Aorta (tissue), 5 donors: ENCODE results near the gene SPATA2L. TPM values are rescaled to one million over a fixed set of nuclear protein-coding genes. Genes with fewer than 3 reads are reported as not detected.
"Not testable (repeated sequence)": the region's sequence is repeated elsewhere in the genome, so short reads cannot be mapped to it uniquely, and the experiment has no call there.

ENCODE experiments used
- ATAC-seq: fragments of 200-7000 bp; cut with Tn5 transposase; one replicate; pipeline ENCODE4 v1.9.1; 2022; ENCODE audit warnings: moderate library complexity; ENCODE audit not compliant: low FRiP score
- DNase-seq, 2 donors: peaks; one replicate each; pipeline ENCODE4 v3.0.0-alpha.2; 2020
- H3K27ac ChIP-seq, 2 donors: one replicate each; pipeline ENCODE4 v1.5.1; 2013; ENCODE audit warnings: low read length in 2 of 2, mild to moderate bottlenecking in 2 of 2, moderate library complexity in 2 of 2, control low read depth in 1 of 2, inconsistent platforms in 1 of 2, low read depth in 1 of 2
- H3K27me3 ChIP-seq, 2 donors: one replicate each; pipeline ENCODE4 v1.6.1; 2013; ENCODE audit warnings: control low read depth in 1 of 2, low read length in 1 of 2, mild to moderate bottlenecking in 1 of 2, moderate library complexity in 1 of 2; ENCODE audit not compliant: insufficient read depth in 2 of 2, control insufficient read depth in 1 of 2
- H3K36me3 ChIP-seq, 2 donors: one replicate each; pipeline ENCODE4 v1.6.1; 2013; ENCODE audit warnings: control low read depth in 1 of 2, low read length in 1 of 2, mild to moderate bottlenecking in 1 of 2; ENCODE audit not compliant: insufficient read depth in 2 of 2, control insufficient read depth in 1 of 2
- H3K4me1 ChIP-seq, 2 donors: one replicate each; pipeline ENCODE4 v1.6.1; 2013; ENCODE audit warnings: low read length in 2 of 2, control low read depth in 1 of 2, mild to moderate bottlenecking in 1 of 2, moderate library complexity in 1 of 2; ENCODE audit not compliant: insufficient read depth in 2 of 2, control insufficient read depth in 1 of 2
- H3K4me3 ChIP-seq, 2 donors: one replicate each; pipeline ENCODE4 v1.5.1; 2013; ENCODE audit warnings: low read length in 2 of 2, control low read depth in 1 of 2, mild to moderate bottlenecking in 1 of 2
- H3K9me3 ChIP-seq: one replicate; pipeline ENCODE4 v1.6.1; 2013; ENCODE audit warnings: mild to moderate bottlenecking, low read length; ENCODE audit not compliant: control insufficient read depth
- WGBS, 2 donors: extraction: QIAGEN DNeasy Blood & Tissue Kit; methylation state at CpG; one replicate each; pipeline ENCODE4 v1.1.7; 2013; 5-methylcytosine and 5-hydroxymethylcytosine counted together
- intact Hi-C, 2 donors: fragments of 100-400 bp; cut with DNase I; formaldehyde crosslinking; loops; one replicate each; pipeline versions ENCODE4 v1.14.2 to v1.15.0; 2022
- polyA plus RNA-seq, 2 donors: library from polyadenylated mRNA; stranded (reverse); fragments of 200-250 nt; gene quantifications; one replicate each; pipeline ENCODE4 v1.2.3, GENCODE V29; 2013
- total RNA-seq, 2 donors: library from RNA; stranded (reverse); fragmentation: NEBNext Ultra II Directional; extraction: Animal tissue kit (Norgen Biotek cat#: 25700); gene quantifications; one replicate each; pipeline ENCODE4 v1.2.1, GENCODE V29; 2021
- donor health status: healthy with polysubstance abuse.
- donor health status: Bipolar disorder and iron deficiency.
- donor health status: DM: no; HTN: no; CAD: no.
- donor health status: DM: no; HTN: no; CAD: no.
- donor health status: DM: yes; HTN: yes; CAD: no.

Gene SPATA2L
- total and polyA plus RNA-seq, 4 donors, result 4.9 to 13.4 (median 10.5) TPM

DNA sequence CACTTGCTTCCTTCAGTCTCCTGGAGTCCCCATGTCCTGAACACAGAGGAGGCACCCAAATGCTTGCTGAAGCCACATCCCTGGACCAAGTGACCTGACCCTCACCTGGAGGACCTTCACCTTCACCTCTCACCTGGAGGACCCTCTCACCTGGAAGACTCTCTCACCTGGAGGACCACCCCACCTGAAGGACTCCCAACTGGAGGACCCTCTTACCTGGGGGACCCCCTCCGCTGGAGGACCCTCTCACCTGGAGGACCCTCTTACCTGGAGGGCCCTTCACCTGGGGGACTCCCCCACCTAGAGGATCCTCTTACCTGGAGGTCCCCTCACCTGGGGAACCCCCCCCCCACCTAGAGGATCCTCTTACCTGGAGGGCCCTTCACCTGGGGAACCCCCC, 15.6 kb downstream of the SPATA2L start:
- no peaks in the 10 kb centered on the region for H3K36me3 ChIP-seq
- intact Hi-C loops, result loop anchor here in 1 of 2 donors (1.0 kb wide), 1 partner anchor 28 kb away; no protein-coding TSS in a partner anchor
- H3K4me3 ChIP-seq, result no peak overlapping the region
- peak in 1 of 2 donors; percentile 47 for DNase-seq
- no peaks in the 10 kb centered on the region for H3K27me3 ChIP-seq
- ATAC-seq, result peak; percentile 3
- H3K4me1 ChIP-seq, result no peaks in the 10 kb centered on the region
- H3K27ac ChIP-seq, result no peak overlapping the region
- H3K9me3 ChIP-seq, result no peaks in the 10 kb centered on the region
- 94 to 100% methylated on average over 1 of the region's 1 CpG for WGBS, 2 donors

GRCh38 chr16:89678258-89678657, 23.2 kb downstream of the SPATA2L start:
- WGBS, 2 donors, result 100% methylated on average over 2 of the region's 2 CpGs
- H3K4me1 ChIP-seq, result no peaks in the 10 kb centered on the region
- no peaks in the 10 kb centered on the region for H3K36me3 ChIP-seq
- ATAC-seq (no peak), DNase-seq (no peak)
- H3K27ac ChIP-seq, result no peak overlapping the region
- H3K4me3 ChIP-seq, result no peak overlapping the region
- H3K9me3 ChIP-seq, result no peaks in the 10 kb centered on the region
- H3K27me3 ChIP-seq, result no peaks in the 10 kb centered on the region
- intact Hi-C loops, result no loop called here

DNA sequence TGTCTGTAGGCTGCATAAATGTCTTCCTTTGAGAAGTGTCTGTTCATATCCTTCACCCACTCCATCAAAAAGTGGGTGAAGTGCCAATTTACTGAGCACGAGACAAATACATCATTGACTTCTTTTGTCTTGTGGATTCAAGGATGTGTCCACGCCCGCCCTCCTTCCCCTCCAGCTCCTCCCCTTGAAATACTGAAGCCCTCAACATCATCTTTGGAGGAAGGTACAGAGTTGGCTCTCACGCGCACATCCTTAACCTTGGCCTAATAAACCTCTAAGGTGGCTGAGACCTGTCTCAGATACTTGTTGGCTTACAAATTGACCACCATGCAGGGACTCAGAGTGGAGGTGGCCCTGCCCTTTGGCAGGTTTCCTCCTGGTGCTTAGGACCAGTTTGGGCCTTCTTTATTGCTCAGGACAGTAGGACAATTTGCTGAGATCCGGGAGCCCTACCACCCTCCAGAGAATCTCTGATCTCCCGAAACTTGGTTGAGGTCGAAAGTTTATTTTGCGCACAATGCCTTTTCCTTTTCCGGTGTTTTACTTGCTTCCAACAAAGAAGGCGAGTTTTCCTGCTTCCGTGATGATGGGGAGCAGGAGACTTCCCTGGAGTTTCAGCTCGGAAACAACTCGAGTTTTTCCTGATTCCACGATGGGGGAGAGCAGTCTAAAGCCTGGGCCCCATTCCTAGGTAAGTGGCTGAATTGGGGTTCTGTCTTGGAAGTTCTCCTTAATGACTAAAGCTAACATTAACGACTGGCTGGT, 29.1 kb downstream of the SPATA2L start:
- Histone ChIP-seq H3K27me3 (no peaks in the 10 kb centered on the region), H3K4me3 (no peak overlapping the region), H3K4me1 (no peaks in the 10 kb centered on the region), H3K27ac (no peak overlapping the region), H3K9me3 (no peaks in the 10 kb centered on the region), H3K36me3 (no peaks in the 10 kb centered on the region)
- no peak for ATAC-seq
- DNase-seq, result no peak
- WGBS, 2 donors, result 93% methylated on average over 16 of the region's 16 CpGs
- intact Hi-C loops, result no loop called here

DNA sequence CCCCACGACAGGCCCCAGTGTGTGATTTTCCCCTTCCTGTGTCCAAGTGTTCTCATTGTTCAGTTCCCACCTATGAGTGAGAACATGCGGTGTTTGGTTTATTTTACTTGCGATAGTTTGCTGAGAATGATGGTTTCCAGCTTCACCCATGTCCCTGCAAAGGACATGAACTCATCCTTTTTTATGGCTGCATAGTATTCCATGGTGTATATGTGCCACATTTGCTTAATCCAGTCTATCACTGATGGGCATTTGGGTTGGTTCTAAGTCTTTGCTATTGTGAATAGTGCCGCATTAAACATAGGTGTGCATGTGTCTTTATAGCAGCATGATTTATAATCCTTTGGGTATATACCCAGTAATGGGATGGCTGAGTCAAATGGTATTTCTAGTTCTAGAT, 29.9 kb downstream of the SPATA2L start:
- H3K27ac ChIP-seq, H3K36me3 ChIP-seq, intact Hi-C loops, H3K9me3 ChIP-seq, H3K27me3 ChIP-seq, H3K4me3 ChIP-seq, DNase-seq, H3K4me1 ChIP-seq, ATAC-seq: not testable (repeated sequence)
- 88 to 93% methylated on average over 4 of the region's 4 CpGs for WGBS, 2 donors

GRCh38 chr16:89670496-89671431, 30.7 kb downstream of the SPATA2L start:
- Histone ChIP-seq H3K27ac (no peak overlapping the region), H3K4me1 (no peaks in the 10 kb centered on the region), H3K27me3 (no peaks in the 10 kb centered on the region), H3K4me3 (no peak overlapping the region), H3K9me3 (no peaks in the 10 kb centered on the region), H3K36me3 (no peaks in the 10 kb centered on the region)
- peak; percentile 48 for ATAC-seq
- 80 to 83% methylated on average over 10 of the region's 10 CpGs for WGBS, 2 donors
- no peak for DNase-seq
- intact Hi-C loops, result no loop called here

DNA sequence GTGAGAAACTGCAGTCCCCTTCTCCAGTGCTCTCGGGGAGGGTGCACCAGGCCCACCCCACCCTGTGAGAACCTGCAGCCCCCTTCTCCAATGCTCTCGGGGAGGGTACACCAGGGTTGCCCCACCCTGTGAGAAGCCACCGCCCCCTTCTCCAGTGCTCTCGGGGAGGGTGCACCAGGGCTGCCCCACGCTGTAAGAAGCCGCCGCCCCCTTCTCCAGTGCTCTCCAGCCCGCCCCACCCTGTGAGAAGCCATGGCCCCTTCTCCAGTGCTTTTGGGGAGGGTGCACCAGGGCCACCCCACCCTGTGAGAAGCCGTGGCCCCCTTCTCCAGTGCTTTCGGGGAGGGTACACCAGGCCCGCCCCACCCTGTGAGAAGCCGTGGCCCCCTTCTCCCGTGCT, 31.8 kb downstream of the SPATA2L start:
- WGBS, 2 donors, result 93 to 96% methylated on average over 11 to 13 of the region's 13 CpGs
- intact Hi-C loops, result no loop called here
- Histone ChIP-seq H3K36me3 (no peaks in the 10 kb centered on the region), H3K4me1 (no peaks in the 10 kb centered on the region), H3K27me3 (no peaks in the 10 kb centered on the region), H3K4me3 (no peak overlapping the region), H3K9me3 (no peaks in the 10 kb centered on the region), H3K27ac (no peak overlapping the region)
- DNase-seq (no peak), ATAC-seq (no peak)

DNA sequence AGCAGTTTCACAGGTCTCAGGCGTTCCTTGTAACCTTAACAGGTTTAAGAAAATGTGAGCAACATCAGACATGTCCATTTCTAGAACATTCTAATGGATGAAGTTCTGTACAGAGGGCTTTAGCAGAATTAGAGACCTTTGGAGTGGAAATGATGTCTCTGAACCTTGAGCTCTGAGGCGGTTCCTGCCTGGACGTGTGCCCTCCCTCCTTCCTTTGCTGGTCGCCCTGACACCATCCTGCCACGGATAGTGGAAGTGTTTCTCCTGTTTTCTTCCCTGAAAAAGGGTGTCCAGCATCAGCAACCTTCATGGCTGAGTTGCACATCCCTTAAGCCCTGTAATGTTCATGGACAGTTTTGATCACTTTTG, 32.7 kb downstream of the SPATA2L start:
- Histone ChIP-seq H3K36me3 (no peaks in the 10 kb centered on the region), H3K27ac (no peak overlapping the region), H3K9me3 (no peaks in the 10 kb centered on the region), H3K27me3 (no peaks in the 10 kb centered on the region), H3K4me3 (no peak overlapping the region), H3K4me1 (no peaks in the 10 kb centered on the region)
- ATAC-seq (no peak), DNase-seq (no peak)
- WGBS, 2 donors, result 72 to 75% methylated on average over 5 of the region's 5 CpGs
- intact Hi-C loops, result no loop called here

DNA sequence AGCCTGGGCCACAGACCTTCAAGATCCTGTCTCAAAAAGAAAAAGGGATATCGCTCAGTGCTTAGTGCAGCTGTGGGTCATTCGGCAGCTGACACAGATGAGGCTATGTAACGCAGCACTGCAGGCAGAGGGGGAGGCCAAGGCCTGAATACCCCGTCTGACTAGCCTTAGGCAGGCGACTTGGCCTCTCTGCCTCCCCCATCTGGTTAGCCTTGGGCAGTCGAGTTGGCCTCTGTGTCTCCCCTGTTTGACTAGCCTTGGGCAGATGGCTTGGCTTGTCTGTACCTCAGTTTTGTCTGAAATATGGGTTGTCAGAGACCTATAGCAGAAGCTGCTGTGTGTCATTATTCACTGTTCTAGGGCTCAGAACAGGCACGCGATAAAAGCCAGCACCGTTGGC, 33.9 kb downstream of the SPATA2L start:
- WGBS, 2 donors, result 82 to 85% methylated on average over 9 of the region's 9 CpGs
- no peak for ATAC-seq
- H3K4me1 ChIP-seq, result no peaks in the 10 kb centered on the region

More for the DNA sequence above, 33.9 kb downstream of the SPATA2L start:
- no peaks in the 10 kb centered on the region for H3K27me3 ChIP-seq
- H3K36me3 ChIP-seq, result no peaks in the 10 kb centered on the region
- H3K27ac ChIP-seq, result no peak overlapping the region
- intact Hi-C loops, result no loop called here
- DNase-seq, result no peak
- H3K9me3 ChIP-seq, result no peaks in the 10 kb centered on the region
- H3K4me3 ChIP-seq, result no peak overlapping the region
